Measurements from ENCODE around the gene DDOST. TPM values are rescaled to one million over a fixed set of nuclear protein-coding genes. Genes with fewer than 3 reads are reported as not detected.

Gene DDOST
- total and polyA plus RNA-seq, 12 donors: 123 to 349 (median 202) TPM

DNA sequence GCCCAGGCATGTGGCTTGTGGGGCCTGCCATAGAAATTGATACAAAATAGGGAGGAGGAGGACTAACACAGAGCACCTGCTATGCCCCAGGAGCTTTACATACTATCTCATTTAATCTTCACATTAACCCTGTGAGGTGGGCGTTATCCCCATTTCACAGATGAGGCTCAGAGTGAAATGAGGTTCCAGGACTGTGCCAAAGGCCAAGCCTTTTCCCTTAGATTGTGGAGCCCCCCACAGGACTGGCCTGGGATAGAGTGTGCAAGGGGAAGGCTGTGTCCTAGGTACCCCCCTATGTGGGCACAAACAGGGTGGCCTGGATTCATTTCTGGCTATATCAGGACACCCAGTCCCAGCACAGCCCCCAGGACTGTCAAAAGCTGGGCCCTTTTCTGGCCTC lies 2.2 kb upstream of the DDOST start:
- Histone ChIP-seq H3K4me3 (no peak overlapping the region), H3K27ac (no peak overlapping the region), H3K9me3 (replicated peaks in 1 of 3) (no peaks in the 10 kb centered on the region), H3K4me1 (replicated peaks in 1 of 2) (peaks cover 0 to 23% of the 10 kb centered on the region in 2 donors), H3K27me3 (no peaks in the 10 kb centered on the region), H3K36me3 (replicated peaks in 1 of 2) (no peaks in the 10 kb centered on the region)
- 92 to 100% (median 100%) methylated on average over 1 of the region's 1 CpG for WGBS, 4 donors
- no peak for DNase-seq
- TF ChIP-seq, protein P1, sequence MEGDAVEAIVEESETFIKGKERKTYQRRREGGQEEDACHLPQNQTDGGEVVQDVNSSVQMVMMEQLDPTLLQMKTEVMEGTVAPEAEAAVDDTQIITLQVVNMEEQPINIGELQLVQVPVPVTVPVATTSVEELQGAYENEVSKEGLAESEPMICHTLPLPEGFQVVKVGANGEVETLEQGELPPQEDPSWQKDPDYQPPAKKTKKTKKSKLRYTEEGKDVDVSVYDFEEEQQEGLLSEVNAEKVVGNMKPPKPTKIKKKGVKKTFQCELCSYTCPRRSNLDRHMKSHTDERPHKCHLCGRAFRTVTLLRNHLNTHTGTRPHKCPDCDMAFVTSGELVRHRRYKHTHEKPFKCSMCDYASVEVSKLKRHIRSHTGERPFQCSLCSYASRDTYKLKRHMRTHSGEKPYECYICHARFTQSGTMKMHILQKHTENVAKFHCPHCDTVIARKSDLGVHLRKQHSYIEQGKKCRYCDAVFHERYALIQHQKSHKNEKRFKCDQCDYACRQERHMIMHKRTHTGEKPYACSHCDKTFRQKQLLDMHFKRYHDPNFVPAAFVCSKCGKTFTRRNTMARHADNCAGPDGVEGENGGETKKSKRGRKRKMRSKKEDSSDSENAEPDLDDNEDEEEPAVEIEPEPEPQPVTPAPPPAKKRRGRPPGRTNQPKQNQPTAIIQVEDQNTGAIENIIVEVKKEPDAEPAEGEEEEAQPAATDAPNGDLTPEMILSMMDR (IDR thresholded peaks at IDR 0.05): no peak
- no peak for TF ChIP-seq POLR2A (IDR thresholded peaks at IDR 0.05)
- intact Hi-C loops (cut with DNase I): no loop called here

DNA sequence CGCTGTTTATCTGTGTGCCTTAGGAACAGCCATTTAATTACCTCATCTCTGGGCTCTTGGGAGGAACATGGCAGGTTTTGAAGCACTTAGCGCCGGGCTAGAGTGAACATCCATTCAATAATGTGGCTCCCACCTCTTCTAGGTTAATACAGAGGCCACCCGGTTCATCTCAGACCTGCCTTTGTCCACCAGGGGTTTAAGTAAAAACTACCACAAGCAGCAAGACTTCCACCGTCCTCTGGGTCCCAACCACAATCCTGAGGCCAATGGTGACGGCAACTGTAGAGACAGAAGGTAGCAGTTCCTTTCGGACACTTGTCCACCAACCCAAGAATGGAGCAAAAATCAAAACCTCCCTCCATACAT lies 924 bp upstream of the DDOST start:
- Histone ChIP-seq H3K4me3 (peak overlapping the region in 2 of 4 donors; percentile 88 to 99), H3K9me3 (replicated peaks in 1 of 3) (no peaks in the 10 kb centered on the region), H3K36me3 (replicated peaks in 1 of 2) (peaks cover 0 to 12% of the 10 kb centered on the region in 2 donors), H3K27me3 (no peaks in the 10 kb centered on the region), H3K27ac (peak overlapping the region in 4 of 5 donors; percentile 63 to 87 (median 78)), H3K4me1 (replicated peaks in 1 of 2) (peaks cover 4 to 35% of the 10 kb centered on the region in 2 donors)
- TF ChIP-seq, protein P1 (IDR thresholded peaks at IDR 0.05): no peak
- no peak for TF ChIP-seq POLR2A (IDR thresholded peaks at IDR 0.05)
- intact Hi-C loops (cut with DNase I): no loop called here
- no peak for DNase-seq
- WGBS, 4 donors: 53 to 87% (median 56%) methylated on average over 4 to 7 of the region's 7 CpGs

DNA sequence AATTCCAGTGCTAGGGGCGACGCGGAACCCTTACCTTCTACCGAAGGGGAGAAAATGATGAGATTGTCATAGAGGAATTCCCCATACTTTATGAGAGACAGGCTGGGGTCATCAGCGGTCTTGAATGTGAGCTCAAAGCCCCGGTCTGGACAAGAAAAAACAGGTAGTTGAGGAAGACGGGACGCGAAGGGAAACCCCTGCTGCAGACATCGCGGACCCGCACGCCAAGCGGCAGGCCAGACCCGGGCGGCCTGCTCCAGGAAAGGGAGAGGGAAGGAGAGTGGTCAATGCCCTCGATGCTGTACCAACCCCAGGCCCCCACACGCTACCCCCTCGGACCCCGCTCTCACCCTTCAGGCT lies 342 bp downstream of the DDOST start:
- TF ChIP-seq, protein P1 (IDR thresholded peaks at IDR 0.05): no peak
- intact Hi-C loops (cut with DNase I): no loop called here

DNA sequence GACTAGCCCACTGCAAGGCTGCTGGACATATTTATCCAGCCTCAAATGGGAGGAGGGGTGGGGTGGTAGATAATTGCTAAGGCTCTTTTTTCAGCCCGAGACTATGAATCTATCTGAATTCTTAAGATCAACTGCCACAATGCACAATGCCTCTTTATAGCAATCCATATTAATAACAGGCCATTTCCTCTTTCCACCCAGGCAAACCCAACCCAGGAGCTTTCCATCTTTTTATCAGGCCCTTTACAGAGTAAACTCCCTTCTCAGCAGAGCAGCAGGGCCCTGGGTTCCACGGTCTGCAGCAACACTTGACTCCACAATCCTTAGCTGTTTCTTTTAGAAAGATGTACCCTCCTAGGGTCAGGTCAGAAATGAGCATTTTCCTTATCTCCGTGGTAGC lies 806 bp downstream of the DDOST start:
- Histone ChIP-seq H3K9me3 (replicated peaks in 1 of 3) (no peaks in the 10 kb centered on the region), H3K27ac (peak overlapping the region in 2 of 5 donors; percentile 64 to 73), H3K27me3 (no peaks in the 10 kb centered on the region), H3K4me3 (peak overlapping the region; percentile 48 to 99 (median 76)), H3K4me1 (replicated peaks in 1 of 2) (peaks cover 5 to 45% of the 10 kb centered on the region in 2 donors), H3K36me3 (replicated peaks in 1 of 2) (peaks cover 0 to 29% of the 10 kb centered on the region in 2 donors)
- intact Hi-C loops (cut with DNase I): no loop called here
- no peak for TF ChIP-seq POLR2A (IDR thresholded peaks at IDR 0.05)
- TF ChIP-seq, protein P1 (IDR thresholded peaks at IDR 0.05): no peak
- 3 to 14% (median 9%) methylated on average over 3 of the region's 3 CpGs for WGBS, 4 donors
- DNase-seq: no peak

More for the DNA sequence above, 342 bp downstream of the DDOST start:
- DNase-seq: no peak
- Histone ChIP-seq H3K4me3 (peak overlapping the region; percentile 48 to 99 (median 76)), H3K27me3 (no peaks in the 10 kb centered on the region), H3K9me3 (replicated peaks in 1 of 3) (no peaks in the 10 kb centered on the region), H3K36me3 (replicated peaks in 1 of 2) (peaks cover 0 to 24% of the 10 kb centered on the region in 2 donors), H3K4me1 (replicated peaks in 1 of 2) (peaks cover 5 to 45% of the 10 kb centered on the region in 2 donors), H3K27ac (peak overlapping the region in 3 of 5 donors; percentile 8 to 73 (median 64))
- WGBS, 4 donors: 0 to 1% (median 0%) methylated on average over 12 to 20 of the region's 20 CpGs

Data from adrenal gland (tissue), 12 donors.